GM19328 (cell line): ENCODE results near the gene CEACAM19.
"Not testable (repeated sequence)": the region's sequence is repeated elsewhere in the genome, so short reads cannot be mapped to it uniquely, and the experiment has no call there.

Source experiments
- ATAC-seq: cut with Tn5 transposase; IDR thresholded peaks from one replicate; pipeline ENCODE4 v1.9.1; 2021; ENCODE audit warnings: mild to moderate bottlenecking, moderate library complexity; ENCODE audit not compliant: unreplicated experiment

The CEACAM19 gene

DNA sequence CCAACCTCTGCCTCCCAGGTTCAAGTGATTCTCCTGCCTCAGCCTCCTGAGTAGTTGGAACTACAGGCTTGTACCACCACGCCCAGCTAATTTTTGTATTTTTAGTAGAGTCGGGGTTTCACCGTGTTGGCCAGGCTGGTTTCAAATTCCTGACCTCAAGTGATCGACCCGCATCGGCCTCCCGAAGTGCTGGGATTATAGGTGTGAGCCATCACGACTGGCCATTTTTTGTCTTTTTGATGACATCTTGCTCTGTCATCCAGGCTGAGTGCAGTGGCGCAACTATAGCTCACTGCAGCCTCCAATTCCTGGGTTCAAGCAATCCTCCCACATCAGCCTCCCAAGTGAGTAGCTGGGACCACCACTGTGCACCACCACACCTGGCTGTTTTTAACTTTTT, 49.1 kb downstream of the CEACAM19 start:
- ATAC-seq, result not testable (repeated sequence)

- ATAC-seq, result no peak
These were observed 49.7 kb downstream of the CEACAM19 start for GRCh38 chr19:44720945-44721344.

- not testable (repeated sequence) for ATAC-seq
These were observed 50.1 kb downstream of the CEACAM19 start for GRCh38 chr19:44721369-44721768.

DNA sequence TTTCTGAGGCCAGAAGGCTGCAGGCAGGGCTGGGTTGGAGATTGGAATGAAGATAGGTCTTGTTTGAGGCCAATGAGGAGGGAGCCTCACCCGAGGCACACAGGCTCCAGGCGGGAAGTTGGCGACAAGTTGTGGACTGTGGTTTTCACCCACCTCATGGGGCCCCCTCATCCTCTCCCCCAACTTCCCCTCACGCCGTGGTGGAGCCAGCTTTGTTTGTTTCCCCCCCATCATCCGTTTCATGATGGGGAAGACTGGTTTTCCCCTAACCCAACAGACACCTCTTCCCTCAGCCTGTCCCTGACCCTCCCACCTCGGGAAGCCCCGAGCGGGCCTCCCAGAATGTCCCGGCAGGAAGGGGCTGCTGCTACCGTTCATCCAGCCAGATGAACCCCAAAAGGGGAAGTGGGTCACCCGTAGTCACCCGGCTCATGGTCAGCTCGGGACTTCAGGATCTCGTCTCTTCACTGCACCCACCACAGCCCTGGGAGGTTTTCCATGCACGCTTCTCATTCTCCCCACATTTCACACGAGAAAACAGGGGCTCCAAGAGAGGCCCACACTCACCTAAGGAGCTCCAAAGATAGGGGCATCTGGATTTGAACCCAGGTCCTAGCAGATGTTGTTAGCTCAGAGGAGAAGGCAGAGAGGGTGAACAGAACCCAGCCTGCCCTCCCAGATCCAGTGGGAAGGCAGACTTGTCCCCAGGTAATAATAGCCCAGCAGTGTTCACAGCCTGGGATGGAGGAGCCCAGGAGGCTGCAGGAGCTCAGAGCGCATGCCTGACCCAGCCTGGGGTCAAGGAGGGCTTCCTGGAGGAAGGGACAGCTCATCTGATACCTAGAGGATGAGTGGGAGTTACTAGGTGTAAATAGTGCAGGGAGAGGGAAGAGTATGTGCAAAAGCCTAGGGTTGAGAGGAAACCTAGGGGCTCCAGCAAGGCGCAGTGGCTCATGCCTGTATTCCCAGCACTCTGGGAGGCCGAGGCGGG, 51.1 kb downstream of the CEACAM19 start:
- no peak for ATAC-seq

GRCh38 chr19:44723299-44723951, 52.1 kb downstream of the CEACAM19 start:
- no peak for ATAC-seq

DNA sequence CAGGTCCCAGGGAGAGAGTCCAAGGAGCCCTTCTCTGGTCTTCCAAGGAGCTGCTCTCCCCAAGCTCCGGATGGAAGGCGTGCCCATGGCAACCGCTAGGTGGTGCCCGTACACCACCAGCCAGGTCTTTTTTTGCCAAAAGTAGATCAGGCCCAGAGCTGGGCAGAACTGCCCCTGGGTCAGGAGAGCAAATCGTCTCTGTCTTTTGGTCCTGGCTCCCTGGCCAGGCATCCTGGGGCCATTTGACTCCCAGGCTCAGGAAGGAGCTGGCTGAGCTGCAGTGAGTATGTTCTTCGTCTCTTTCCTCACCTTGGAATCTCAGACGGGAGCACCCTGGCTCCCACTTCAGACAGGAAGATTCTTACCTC, 52.7 kb downstream of the CEACAM19 start:
- no peak for ATAC-seq

DNA sequence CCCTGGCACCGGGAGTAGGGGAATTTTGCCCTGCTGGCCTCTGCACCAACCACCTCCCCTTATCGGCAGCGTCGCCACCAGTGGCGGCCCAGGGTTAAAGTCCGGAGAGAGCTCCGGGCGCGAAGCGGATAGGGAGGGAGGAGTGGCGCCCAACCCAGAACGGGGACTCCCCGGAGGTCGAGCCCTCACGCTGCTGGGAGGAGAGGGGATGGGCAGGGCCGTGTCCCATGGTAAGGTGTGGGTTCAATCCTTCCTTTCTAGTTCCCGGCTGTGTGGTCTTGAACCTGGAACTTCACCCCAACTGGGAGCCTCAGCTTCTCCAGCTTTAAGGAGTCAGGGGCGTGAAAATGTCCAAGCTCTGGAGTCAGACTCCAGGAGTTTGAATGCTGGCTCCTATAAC, 54.0 kb downstream of the CEACAM19 start:
- no peak for ATAC-seq

DNA sequence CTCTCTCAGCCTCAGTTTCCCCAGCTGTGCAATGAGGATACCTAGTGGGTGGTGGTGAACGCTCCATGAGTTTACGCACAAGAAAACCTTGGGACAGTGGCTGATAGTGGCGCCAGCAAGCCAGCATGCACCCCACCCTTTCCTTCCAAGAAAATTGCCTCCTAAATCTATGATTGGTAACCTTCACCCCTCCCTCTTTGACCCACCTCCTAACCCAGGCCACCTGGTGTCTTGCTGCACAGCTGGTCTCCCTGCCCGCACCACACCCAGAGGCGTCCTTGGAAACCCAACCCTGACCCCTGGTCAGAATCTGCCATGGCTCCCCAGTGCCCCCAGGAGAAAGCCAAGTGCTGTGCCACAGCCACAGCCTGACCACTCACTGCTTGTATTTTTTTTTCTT, 54.4 kb downstream of the CEACAM19 start:
- no peak for ATAC-seq

GRCh38 chr19:44726465-44726864, 55.2 kb downstream of the CEACAM19 start:
- no peak for ATAC-seq

DNA sequence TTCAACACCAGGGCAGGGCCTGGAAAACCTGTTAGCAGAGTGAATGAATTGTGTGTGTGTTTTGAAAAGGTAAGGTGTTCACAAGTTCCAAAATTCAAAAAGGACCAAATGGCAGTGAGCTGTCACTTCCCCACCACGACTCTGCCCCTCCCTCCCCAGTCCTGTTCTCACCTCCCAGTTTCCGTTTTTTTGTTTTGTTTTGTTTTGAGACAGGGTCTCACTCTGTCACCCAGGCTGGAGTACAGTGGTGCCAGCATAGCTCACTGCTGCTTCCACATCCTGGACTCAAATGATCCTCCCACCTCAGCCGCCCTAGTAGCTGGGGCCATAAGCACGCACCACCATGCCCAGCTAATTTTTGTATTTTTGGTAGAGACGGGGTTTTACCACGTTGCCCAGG, 56.9 kb downstream of the CEACAM19 start:
- no peak for ATAC-seq

DNA sequence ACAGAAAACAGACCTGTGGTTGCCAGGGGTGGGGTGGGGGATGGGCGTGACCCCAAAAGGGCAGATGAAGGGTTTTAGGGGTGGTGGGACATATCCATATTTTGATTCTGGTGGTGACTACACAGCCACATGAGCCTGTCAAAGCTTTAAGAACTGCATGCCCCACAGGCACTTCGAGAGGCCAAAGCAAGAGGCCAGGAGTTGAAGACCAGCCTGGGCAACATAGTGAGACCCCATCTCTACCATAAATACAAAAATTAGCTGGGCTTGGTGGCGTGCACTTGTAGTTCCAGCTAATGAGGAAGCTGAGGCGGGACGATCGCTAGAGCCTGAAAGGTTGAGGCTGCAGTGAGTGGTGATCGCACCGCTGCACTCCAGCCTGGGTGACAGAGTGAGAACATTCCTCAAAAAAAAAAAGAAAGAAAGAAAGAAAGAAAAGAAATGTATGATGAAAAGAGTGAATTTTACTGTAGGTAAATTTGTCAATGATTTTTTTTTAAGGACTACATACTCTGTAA, 58.3 kb downstream of the CEACAM19 start:
- ATAC-seq, result no peak

- no peak for ATAC-seq
These were observed 59.8 kb downstream of the CEACAM19 start for GRCh38 chr19:44731081-44731480.

DNA sequence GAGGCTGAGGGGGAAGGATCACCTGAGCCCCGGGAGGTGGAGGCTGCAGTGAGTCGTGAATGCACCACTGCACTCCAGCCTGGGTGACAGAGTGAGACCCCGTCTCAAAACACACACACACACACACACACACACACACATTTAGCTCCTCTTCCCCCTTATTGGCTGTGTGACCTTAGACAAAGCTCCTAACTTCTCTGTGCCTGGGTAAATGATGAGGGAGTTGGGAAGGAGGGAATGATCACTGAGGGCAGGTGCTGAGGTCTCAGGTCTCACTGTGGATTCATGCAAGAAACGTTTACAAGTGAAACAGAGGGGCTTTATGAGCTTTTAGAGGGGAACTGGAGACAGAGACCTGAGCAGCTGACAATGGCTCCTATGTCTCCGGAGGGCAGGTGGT, 60.3 kb downstream of the CEACAM19 start:
- ATAC-seq, result no peak

DNA sequence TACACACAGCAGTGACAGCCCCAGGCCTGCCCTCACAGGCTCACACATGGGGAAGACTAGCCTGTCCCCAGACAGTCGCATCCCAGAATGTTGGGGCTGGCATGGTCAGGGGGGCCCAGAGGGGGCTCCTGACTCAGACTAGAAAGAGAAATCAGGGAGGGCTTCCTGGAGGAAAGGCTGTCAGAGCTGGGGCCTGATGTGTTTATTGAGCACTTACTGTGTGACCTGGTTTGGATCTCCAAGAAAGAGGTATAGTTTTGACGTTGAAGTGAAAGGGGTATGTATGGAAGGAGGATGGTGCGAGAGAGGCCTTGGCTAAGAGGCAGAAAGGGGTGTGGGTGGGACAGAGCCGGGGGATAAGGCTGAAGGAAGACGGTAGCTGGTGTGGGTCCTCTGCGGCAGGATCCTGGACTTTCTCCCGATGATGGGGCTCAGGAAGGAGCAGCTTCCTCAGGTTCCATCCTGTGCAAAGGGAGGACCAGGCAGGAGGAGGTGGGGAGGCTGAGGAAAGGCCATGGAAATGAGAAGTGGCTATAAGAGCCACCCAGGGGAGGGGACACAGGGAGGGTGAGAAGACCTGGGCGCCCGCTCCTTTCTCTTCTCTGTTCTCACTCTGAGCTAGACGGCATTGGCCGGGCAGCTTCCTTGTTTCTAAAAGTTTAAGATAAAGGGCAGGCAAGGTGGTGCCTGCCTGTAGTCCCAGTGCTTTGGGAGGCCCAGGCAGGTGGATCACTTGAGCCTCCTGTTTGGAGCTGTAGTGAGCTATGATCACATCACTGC, 61.1 kb downstream of the CEACAM19 start:
- ATAC-seq, result no peak
